Urothelium cell line (cell line): Measurements from ENCODE around the gene SH2D5.

Experiments
- DNase-seq: peaks from one replicate; pipeline ENCODE4 v3.0.0; 2011; ENCODE audit warnings: low spot score, mixed read lengths
- FAIRE-seq: peaks from 2 replicates; lab custom pipeline; 2011; peaks lifted over from hg19 to GRCh38; lab: Jason Lieb, UNC

Gene SH2D5

GRCh38 chr1:20717452-20718342 is 14.8 kb downstream of the SH2D5 start, which contains the start of gene KIF17:
KIF17 (minus strand) TSS chr1:20718007; CDS start chr1:20717706, 301 bp downstream.
- DNase-seq: no peak
- no peak for FAIRE-seq

- FAIRE-seq (no peak), DNase-seq (no peak)
These were observed 16.3 kb downstream of the SH2D5 start for GRCh38 chr1:20716232-20716631.

DNA sequence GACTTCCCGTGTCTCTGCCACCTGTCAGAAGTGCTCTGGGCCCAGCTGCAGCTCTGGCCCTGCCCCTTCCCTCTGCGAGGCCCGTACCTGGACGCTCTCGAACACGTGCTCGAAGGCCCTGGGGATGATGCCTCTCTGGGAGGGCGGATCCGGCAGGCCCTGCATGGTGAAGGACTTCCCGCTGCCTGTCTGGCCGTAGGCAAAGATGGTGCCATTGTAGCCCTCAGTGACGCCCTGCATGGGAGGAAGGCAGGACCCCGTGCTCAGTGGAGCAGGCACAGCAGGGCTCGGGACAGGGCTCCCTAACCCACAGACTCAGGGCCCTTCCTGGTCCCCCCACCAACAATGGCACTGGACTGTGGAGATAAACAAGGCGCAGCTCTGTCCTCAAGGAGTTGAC is 17.1 kb downstream of the SH2D5 start:
- FAIRE-seq: no peak

DNA sequence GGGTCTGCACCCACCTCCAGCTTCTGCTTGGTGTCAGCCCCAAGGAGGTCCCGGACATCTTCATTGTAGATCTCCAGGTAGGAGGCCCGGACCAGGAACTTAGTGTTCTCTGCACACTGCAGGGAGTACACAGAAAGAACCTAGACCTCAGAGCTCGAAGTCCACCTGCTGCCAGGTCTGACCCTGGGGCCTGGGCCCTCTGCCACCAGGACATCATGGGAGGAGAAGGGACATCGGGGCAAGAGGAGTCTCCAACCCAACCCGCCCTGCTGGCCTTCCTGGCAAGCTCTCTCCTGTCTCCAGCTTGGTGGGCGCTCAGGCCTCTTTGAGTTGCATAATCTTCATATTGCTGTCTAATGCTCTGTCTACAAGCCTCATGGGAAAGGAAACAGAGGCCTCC is 19.1 kb downstream of the SH2D5 start:
- DNase-seq: no peak
- no peak for FAIRE-seq

More for the DNA sequence above, 17.1 kb downstream of the SH2D5 start:
- DNase-seq: no peak

DNA sequence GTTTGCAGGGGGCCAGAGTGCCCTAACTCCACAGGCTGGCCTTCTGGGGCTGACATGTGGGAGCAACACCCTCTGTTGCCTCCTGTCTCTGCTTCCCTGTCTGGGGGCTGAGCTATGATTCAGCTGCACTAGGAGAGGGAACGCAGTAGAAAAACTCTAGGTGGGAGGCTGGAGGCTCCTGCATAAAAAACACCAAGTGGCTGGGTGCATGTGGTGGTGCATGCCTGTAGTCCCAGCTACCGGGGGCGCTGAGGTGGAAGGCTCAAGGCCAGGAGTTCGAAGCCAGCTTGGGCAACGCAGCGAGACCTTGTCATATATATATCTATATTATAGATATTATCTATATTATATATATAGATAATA is 20.3 kb downstream of the SH2D5 start:
- FAIRE-seq: no peak
- no peak for DNase-seq

DNA sequence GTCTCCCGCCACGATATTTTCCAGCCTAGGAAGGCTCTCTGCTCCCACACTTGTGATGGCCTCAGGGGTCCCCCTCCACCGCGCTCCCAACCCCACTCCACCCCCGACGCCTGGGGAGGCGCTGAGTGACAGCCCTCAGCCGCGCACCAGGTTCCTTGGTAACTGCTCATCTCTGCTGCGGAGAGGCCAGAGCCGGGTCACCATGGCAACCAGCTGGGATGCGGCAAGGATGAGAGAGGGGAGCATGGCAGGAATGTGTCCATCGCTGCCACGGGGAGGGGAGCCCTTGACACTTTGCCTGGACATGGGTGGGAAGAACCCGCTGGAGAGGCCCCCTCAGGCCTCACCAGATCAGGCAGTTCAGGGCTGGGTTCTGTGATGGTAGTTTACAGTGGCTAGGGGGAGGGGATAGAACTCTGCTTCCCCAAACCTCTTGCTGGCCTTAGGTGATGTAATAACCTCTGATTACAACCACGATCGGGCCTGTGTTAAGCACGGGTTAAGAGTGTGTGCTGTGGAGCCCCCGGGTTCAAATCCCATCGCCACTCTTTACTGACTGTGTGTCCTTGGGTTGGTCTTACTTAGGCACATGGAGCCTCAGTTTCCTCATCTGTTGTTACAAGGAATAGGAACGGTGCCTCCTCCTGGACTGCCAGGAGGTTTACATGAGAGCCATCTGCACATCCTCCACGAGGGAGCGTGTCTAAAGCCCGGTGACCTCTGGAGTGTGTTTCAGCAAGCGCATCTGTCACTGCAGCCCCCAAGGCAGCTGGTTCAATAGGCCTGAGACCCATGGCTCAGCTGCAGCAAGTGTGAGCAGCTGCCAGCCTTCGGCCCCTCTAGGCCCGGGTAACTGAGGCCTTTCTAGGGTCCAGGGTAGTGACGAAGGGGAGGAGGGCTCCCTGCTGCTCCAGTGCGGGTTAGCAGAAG is 21.0 kb downstream of the SH2D5 start:
- no peak for DNase-seq

DNA sequence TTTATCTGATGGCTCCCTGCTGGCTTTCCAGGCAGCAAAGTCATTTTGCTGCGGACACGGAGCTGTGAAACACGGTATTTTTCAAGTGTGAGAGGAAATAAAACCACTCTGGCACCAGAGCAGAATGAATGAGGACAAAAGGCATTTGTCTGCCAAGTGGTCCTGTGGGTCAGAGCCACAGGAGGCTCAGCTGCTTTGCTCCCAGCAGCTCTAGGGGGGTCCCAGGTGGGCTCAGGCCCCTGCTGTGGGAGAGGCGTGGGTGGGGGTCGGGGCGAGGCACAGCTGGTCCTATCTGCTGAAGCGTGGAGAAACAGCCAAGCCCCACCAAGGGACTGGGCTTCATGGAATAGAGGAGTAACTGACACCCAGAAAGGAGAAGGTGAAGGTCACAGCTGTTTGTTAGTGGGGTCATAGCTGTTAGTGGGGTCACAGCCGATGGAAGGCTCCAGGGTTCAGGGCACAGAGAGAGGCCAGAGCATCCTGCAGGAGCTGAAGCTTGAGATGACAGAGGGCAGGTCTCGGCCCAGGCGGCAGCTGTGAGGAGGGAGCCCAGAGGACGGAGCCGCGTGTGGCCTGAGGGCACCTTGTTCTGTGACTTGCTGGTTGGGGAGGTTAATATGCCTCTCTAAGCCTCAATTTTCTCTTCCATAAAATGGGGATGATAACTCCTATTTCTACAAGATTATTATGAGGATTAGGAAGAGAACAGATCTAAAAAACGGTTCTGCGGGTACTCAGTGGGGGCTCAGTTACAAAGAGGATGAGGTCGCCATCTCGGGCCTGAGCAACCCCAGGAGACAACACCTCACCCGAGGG is 21.8 kb downstream of the SH2D5 start:
- FAIRE-seq: no peak
- no peak for DNase-seq

More for the DNA sequence above, 21.0 kb downstream of the SH2D5 start:
- no peak for FAIRE-seq

GRCh38 chr1:20709868-20710267 is 22.6 kb downstream of the SH2D5 start:
- DNase-seq: no peak
- no peak for FAIRE-seq

GRCh38 chr1:20708891-20709290 is 23.6 kb downstream of the SH2D5 start:
- DNase-seq (no peak), FAIRE-seq (no peak)

DNA sequence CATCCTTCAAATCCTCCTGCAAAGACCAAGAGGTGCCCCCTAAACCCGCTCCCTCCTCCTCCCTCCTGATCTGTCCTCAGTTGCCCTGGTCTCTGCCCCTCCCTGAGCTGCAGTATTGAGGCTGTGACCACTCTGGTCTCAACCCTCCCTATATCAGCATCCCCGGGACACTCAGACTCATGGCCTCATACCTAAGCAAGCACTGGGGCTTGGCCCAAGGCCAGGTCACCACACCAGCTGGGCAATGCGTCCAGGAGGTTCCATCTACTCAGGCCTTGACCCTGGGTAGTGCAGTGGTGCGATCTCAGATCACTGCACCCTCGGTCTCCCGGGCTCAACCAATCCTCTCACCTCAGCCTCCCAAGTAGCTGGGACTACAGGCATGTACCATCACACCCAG is 24.4 kb downstream of the SH2D5 start:
- no peak for DNase-seq
- FAIRE-seq: no peak

- FAIRE-seq: peak; percentile 59
- no peak for DNase-seq
These were observed 25.7 kb downstream of the SH2D5 start for GRCh38 chr1:20706841-20707240.

GRCh38 chr1:20705203-20705755 is 27.2 kb downstream of the SH2D5 start:
- FAIRE-seq (no peak), DNase-seq (no peak)

- FAIRE-seq (no peak), DNase-seq (no peak)
These were observed 27.9 kb downstream of the SH2D5 start for GRCh38 chr1:20704390-20705202.

GRCh38 chr1:20703124-20703756 is 29.3 kb downstream of the SH2D5 start:
- FAIRE-seq: peak; percentile 91
- DNase-seq: no peak

- FAIRE-seq: no peak
- no peak for DNase-seq
These were observed 30.1 kb downstream of the SH2D5 start for GRCh38 chr1:20702416-20702815.

GRCh38 chr1:20701847-20702246 is 30.7 kb downstream of the SH2D5 start:
- FAIRE-seq: no peak
- DNase-seq: no peak

- FAIRE-seq: no peak
- DNase-seq: no peak
These were observed 31.1 kb downstream of the SH2D5 start for GRCh38 chr1:20701446-20701845.

- DNase-seq (no peak), FAIRE-seq (no peak)
These were observed 31.8 kb downstream of the SH2D5 start for GRCh38 chr1:20700636-20701215.

- no peak for FAIRE-seq
- DNase-seq: no peak
These were observed 32.9 kb downstream of the SH2D5 start for GRCh38 chr1:20699558-20699957.
